Stimulated activated CD4-positive, alpha-beta T cell treated with anti-CD3 and anti-CD28 coated beads, Interleukin-2, amount 100 ng/mL, for 48 hours (primary cell): ENCODE data around the gene KLF13.

Source experiments
- DNase-seq, 2 donors: peaks; one replicate each; pipeline ENCODE4 v3.0.0-alpha.2; 2020

The KLF13 gene

DNA sequence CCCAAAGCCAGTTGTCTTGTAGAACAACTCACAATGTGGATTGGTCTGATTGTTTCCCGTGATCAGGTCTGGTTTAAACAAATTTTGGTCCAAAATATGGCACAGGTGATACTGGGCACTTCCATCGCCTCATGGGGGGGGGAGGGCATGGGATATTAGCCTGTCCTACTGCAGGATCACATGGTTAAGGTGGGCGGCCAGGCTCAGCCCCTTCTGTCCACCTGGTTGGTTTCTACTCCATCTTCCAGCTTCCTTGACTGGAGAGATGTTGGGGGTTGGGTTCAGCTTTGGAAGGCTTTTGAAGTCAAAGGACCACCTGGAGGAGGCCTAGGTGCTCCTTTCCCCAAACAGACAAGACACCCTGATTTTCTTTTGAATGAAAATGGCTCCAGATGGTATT lies 7.2 kb downstream of the KLF13 start:
- no peak for DNase-seq

DNA sequence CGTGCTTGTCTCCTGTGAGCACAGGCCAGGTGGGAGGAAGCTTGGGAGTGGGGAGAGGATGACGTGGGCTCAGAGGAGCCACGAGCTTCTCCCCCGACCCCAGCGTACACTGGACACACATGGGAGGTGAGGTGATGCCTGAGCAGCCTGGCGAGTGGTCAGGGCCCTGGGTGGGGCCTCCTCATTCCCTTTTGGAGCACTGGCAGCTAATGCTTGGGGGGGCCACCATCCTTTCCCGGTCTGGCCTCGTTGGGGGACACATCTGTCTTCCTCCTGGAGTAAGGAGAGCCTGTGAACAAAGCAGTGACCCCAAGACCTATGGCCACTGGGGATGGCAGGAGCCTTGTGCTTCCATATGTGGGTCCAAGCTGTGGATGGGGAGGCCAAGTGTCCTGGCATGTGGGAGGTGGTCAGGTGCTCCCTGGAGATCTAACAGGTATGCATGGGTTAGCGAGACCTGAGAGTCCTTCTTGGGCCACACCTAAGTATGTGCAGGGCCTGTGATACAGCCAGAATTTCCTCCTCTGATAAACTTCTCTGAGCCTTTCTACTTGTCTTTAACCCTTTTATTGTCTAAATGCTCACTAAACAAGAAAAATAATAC lies 9.5 kb downstream of the KLF13 start:
- DNase-seq, result no peak

DNA sequence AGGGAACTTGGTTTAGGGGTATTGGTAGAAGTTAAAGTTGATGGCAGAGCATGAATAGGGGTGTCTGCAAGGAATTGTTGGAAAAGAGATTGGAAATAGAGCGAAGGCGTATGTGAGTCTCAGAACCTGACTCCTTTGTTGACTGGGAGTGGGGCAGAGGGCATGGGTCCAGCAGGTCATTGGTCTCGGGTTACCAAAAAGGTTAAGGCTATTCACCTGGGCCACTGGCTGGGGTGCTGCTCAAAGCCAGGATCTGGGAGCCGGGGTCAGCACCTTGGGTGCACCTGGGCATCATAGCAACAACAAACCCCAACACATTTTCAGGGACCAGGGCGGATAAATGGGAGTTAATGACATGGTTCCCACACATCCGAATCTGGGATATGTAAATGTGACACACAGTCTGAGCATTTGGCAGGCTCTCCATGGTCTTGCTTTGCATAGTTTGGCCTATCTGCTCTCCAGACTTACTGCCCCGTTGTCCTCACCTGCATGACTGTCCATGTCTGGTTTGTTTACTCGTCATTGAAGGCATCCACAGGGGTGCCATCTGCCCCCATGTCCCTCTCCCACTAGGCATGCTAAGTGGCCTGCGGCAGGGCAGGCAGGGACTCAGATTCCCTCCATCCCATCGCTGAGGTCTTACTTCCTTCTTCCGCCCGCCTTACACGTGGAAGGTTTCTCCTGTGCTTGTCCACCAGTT lies 10.1 kb downstream of the KLF13 start:
- no peak for DNase-seq

DNA sequence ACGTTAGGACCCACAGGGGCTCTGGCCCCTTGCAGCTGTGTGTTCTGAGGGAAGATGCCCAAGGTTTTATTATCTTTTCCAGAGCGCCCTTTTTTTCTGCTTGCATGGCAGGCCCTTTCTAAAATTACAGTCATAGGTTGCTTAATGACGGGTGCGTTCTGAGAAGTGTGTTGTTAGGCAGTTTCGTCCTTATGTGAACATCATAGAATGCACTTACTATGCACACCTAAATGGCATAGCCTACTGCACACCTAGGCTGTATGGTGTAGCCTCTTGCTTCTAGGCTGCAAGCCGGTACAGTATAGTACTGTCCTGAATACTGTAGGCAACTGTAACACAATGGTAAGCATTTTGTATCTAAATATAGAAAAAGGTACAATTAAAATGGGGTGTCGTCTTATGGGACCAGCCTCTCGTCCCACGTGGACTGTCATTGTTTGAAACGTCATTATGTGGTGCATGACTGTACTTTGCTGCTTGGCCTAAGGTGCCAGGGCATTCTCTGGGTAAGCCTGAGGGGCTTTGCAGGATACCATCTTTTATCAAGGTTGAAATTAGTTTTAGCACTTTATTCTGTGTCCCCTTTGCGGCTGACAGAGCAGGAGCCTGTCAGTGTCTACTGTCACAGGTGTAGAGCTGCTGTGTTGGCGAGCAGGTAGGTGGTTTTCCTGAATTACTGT lies 10.9 kb downstream of the KLF13 start:
- DNase-seq, result no peak

DNA sequence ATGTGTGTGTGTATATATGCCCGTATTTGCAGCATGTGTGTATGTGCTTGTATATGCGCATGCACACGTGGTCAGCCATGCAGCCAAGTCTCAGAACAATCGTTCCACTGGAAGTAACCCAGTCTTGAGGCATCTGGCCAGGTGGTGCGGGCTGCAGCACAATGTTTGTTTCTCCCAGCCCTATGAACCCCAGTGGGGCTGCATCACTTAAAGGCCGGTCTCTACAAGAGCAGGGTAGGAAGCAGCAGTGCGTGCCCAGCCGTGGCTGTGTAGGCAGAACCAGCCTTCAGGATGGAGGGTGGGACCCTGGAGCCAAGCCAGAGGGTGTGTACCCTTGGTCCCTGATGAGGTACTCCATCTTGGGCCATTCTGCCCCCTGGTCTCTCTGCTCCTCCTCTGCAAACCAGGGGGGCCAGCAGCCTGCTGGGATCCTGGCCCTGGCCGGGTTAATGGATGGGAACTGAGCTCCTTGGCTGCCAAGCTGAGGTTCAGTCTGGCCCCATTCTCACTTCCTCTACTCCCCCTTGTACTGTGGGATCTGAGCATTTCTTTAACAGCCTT lies 11.8 kb downstream of the KLF13 start:
- no peak for DNase-seq

DNA sequence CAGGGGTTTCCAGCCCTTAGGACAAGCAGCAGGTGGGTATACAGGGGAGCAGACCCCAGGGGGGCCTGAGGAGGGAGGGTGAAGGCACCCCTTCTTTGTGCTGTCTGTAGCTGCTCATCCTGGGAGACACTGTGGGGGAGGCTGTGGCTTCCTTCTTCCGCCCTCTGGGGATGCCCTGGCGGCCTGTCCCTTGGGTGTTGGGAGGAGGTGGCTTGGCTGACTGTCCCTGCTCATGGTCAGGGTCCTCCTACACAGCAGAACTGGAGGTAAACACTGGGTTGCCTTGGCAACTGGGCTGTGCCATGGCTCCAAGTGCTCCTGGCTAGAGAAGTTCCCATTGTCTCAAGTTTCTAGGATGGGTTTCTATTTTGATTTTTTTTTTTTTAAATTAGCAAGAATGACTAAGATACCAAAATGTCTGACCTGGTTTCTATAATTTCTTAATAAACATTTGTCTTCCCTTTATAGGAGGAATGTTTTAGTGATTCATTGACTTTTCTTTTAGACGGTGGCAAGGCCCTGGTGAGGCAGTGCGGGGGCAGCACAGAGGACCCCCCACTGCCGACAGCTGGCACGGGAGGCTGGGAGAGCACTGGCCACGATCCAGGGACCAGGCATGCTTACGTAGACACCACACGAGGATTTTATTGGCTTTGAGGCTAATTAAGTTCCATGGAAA lies 12.4 kb downstream of the KLF13 start:
- no peak for DNase-seq

DNA sequence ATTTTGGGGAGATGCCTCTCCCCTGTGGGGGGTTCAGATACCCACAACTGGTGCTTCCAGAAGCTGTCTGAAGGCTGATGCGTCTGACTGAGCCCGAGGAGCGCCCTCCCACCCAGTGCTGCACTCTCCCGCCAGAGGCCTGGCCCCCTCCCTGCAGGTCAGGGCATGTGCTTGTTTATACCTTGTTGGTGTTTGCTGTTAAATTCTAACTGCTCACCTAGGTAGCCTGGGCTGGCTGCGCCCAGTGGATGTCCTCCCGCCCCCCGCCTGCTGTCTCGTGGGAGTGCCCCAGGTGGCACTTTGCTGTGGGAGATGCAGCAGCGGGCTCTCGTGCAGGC lies 12.9 kb downstream of the KLF13 start:
- no peak for DNase-seq

DNA sequence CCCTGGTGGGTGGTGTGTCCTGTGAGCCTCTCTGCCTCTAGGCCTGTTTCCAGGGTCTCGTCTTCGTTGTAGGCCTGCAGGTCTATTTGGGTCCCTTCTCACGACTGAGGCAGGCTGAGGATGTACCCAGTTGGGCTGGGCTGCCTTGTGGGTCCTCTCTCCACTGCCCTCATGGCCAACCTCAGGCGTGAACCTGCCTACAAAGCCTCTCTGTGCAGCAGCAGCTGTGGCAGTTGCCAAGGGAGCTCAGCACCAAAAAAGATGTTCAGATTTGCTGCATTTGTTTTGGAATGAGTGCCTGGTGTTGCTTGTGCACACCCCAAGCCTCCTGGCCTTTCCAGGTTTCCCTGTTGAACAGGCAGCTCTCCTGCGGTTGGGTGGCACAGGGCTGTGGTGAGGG lies 13.4 kb downstream of the KLF13 start:
- no peak for DNase-seq

DNA sequence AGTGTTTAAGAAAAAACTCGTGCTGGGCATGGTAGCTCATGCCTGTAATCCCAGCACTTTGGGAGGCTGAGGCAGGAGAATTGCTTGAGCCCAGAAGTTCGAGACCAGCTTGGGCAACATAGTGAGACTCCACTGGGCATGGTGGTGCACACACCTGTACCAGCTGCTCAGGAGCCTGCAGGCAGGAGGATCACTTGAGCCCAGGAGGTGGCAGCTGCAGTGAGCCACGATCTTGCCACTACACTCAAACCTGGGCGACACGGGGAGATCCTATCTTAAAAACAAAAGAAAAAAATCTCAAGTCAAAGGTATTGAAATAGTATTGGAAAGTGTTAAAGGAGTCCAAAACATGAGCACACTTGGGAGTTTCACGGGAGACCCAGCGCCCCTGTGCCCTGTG lies 14.0 kb downstream of the KLF13 start:
- no peak for DNase-seq

DNA sequence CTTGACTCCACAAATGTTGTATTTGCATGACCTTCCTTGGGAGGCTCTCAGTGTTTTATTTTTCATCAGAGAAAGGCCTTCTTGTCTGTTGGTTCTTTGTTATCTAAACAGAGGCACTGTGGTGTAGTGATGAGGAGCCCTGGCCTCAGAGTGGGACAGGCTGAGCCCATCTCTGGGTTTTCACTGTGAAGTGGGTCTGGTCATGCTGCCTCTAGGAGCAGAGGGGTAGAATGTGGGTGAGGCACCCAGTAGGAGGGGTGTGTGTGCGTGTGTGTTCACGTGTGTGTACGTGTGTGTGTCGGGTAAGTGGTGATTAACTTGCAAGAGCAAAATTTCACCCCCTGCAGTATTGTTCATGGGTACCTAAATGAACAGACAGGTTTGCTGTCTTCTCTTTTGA lies 14.4 kb downstream of the KLF13 start:
- DNase-seq, result no peak

DNA sequence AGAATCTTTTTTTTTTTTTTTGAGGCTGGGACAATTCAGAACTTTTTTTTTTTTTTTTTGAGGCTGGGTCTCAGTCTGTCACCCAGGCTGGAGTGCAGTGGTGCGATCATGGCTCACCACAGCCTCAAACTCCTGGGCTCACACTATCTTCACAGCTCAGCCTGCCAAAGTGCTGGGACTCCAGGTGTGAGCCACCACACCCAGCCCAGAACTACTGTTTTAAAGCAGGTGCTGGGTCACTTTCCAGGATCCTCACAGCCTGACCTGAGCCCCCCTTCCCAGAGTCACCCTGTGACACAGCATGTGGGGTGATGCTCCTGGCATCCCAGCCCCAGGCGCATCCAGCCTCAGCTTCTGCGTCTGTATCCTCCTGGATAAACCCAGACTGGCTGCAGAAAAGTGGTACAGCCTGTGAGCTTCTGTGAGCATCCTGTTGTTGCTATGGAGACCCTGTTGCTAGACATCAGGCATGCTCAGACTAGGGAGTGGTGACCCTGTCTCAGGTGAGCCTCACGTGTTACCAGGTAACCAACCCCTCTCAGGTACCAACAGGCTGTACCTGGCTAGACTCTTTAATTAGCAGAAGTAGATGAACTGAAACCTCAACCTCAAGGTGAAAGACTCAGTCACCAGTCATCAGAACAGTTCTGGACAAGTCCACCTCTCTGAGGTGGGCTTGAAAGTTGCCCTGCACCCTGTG lies 15.0 kb downstream of the KLF13 start:
- no peak for DNase-seq

DNA sequence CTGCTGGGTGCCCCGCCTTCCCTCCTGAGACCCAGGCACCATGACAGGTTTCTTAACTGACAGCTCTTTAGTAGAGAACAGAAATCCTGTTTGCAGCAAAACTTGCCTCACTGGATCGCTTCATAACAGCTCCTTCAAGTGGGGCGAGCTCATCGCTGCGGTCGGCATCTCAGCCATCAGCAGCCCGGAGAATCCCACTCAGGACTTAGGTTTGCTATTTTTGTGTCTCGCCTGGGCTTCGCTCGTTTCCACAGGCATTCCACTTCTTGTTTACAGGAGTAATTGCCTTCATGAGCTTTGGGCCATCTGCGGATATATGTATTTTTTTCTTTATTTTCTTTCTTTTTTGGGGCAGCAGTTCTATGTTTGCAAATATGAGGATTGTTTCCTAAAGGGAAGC lies 15.7 kb downstream of the KLF13 start:
- no peak for DNase-seq

DNA sequence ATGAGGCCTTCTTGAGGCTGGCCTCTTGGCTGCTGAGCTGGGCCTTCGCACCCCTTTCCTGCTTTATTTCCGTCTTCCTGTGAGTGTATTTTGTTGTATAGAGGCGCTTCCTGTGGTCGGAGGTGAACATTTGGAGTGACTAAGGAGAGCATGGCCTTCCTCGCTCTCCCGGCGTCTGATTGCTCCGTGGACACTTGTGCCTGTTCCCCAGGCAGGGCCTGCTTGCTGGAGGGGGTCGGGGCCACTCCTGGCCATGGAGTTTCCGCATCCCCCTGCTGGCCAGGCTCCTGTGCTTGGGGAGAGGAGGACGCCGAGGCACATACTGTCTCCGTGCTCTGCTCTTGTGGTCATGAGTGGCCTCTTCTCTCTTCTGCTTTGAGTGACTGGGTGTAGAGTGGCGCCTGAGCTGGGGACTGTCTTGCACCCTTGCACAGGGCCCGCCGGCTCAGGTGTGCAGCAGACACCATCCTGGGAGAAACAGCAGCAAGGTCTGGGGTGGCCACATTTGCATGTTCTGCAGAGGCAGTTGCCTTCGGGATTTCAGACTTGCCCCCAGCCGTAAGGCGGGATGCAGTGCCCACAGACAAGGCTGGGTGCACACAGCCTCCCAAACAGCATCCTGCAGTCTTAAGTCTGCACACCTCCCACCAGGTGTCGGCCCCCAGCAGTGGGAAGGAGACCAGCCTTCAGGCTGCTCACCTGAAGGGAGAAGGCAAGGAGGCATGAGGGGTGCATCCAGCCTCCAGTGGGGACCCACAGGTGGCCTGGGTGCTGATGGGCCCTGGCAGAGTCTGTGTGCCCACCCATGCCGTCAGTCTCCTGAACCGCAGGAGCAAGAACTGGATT lies 16.4 kb downstream of the KLF13 start:
- DNase-seq, result no peak

DNA sequence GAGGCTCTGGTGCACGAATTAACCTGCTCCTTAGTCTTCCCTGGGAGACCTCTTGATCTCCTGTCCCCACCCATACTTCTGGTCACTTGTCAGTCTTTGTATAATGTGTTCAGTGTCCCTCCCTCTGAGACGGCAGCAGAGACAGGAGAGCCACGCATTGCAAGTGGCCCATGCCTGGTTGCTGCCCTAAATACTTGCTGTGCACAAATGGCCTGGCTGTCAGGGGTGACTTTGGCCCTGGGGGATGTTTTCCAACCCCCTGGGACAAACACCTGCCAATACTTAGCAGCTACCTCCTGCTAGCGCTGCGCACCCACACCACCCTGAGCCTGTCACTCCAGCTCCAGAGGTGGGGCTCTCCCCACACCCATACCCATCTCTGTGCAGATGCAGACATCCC lies 17.2 kb downstream of the KLF13 start:
- DNase-seq, result no peak

DNA sequence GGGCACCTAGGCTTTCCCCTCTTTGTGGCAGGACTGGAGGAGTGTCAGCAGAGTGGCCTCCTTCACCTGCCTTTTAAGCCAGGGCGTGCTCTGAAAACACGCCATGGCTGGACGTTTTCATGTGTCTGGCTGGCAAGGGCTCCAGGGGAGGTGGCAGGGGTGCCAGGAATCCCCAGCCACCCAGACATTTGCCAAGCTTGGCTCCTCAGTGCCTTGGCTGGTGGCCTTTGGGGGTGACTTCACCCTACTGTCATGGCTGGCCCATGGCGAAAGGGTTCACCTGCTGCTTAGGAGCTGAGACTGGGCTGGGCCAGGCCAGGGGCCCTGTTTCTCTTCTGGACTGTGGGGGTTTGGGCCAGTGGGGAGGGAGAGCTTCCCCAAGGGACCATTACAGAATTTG lies 17.6 kb downstream of the KLF13 start:
- no peak for DNase-seq

DNA sequence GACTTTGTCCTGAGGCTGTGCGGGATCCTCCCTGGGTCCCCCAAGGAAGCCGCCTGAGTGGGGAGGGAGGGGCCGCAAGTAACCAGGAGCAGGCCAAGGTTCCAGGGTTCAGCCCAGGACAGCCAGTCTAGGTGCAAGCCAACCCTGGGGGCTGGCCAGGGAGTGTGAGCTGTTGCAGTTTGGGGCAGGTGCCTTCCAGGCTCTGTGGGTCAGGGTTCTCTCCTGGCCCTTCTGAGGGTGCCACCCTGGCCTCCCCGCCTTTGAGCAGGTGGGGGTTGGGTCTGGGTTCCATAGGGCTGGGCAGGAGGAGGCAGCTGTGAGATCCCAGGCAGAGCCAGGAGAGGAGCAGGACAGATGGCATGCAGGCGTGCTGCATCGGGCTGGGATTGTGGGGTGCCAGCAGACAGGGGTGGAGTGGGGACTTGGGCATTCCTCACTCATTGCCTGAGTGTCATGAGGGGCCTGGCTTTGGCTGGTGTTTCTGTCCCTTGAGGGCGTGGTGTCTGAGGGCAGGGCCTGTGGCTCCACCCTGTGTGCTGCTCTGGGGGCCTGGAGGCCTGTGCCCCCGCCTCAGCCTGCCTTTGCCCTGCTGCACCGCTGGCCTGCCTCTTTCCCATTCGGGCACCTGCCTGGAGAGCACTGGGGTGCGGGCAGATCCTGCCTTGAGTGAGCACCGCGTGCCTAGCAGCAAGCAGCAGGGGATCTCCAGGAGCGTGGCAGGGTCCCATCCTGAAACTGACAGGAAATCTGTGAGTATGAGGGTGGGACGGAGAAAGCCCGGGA lies 18.4 kb downstream of the KLF13 start:
- DNase-seq, result peak in 1 of 2 donors; percentile 37

DNA sequence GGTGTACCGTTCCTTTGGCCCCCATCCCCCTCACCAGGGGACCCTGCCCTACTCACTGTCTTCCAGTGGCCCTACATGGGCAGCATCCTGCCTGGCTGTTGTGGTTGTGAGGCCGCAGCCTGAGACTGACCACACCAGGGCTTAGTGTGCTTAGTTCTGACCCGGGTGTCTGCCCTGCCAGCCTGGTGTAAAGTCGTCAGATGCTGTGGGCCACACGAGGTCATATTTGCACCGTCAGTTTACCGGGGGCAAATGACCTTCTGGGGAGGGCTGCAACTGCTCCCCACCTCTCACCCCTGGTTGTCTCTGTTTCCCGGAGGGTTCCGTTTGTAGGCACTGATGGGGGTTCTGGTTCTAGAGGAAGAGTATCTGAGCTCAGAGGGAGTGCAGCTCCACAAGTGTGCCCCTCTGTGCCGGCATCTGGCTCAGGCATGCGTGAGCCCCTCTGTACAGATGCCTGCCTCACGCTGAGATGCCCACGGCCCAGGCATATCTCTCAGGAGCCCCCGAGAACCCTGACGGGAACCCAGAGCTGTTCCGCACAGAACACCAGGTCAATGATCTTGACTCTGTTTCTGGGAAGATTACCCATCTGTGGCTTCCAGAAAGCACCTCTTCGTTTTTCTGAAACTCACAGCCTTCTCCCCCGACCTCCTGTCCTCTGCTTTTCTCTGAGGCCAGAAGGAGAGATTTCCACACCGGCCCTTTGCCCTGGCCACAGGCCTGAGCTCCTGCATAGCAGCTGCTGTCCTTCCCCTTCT lies 19.2 kb downstream of the KLF13 start:
- peak in 1 of 2 donors; percentile 16 for DNase-seq

DNA sequence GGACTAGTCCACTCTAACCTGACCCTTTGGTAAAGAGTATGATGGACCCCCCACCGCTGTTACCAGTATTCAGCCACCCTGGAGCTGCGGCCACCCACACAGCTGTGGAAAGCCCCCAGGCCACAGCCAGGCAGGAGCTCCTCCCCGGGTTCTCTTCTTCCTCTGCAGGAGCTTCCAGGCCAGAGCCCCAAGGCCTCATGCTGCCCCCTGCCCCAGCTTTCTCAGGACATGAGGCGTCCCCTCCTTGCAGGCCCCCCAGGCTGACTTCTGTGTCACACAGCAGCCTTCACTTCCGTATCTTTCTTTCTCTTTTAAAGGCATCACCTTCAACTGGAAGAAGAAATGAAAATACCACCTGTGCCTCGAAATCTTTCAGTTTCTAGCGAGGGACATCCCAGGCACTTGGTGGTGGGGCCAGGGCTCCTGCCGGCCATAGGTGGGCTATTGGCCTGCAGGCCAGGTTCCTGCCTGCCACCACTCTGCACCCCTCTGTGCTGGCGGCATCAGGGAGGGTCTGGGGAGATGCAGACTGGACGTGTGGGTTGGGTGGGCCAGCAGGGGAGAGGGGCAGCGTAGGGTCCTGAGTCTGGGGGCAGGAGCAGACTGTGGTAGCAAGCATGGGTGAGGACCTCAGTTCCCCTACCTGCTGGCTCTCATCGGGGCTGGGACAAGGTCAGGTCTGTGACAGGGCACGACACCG lies 19.9 kb downstream of the KLF13 start:
- peak in 1 of 2 donors; percentile 32 for DNase-seq

DNA sequence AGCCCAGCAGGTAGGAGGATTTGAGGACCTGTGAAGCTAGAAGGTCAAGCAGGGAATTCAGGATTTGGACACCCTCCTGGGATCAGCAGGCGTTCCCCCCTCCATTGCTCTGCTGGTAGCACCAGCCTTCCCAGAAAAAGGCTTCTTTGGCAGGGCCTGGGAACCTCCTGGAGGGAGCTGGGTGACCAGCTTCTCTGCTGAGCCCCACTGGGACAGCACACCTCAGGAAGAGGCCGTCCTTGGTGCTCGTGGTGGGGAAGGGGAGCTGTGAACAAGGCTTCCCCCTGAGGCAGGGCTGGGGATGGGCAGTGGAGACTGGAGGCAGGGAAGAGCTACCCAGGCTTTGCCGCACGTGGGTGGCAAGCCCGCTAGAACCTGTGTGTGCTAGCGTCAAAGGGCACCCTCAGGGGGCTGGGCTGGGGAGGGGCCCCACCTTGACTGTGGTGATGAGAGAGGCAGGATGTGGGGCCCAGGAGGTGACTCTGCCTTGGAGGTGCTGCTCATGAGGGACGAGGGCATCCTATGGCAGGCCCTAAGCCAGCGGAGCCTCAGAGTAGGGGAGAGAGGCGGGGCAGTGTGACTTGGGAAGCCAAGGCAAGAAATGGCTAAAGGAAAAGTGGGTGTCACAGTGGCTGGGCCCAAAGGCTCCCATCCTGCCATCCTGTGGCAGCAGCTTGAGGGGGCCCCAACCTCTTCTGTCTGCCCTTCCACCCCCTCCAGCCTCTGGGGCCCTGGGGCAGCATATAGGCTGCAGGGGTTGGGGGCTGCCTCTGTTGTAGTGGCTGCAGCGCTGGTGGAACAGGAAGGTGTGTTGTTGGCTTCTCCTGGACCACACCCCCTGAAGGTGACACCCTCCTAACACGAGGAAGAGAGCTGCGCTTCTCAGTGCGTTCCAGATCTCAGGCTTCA lies 20.7 kb downstream of the KLF13 start:
- peak in 1 of 2 donors; percentile 72 for DNase-seq
